ENCODE measurements around the gene TMEM17.
"Not testable (repeated sequence)": the region's sequence is repeated elsewhere in the genome, so short reads cannot be mapped to it uniquely, and the experiment has no call there.

- TF ChIP-seq CTCF (IDR thresholded peaks at IDR 0.05; ENCODE audit: insufficient read depth, low read length); POLR2AphosphoS5 (IDR thresholded peaks at IDR 0.05; ENCODE audit: low read depth); SPI1 (IDR thresholded peaks at IDR 0.05; ENCODE audit: borderline replicate concordance, low read depth); GABPA (IDR thresholded peaks at IDR 0.05; ENCODE audit: low read depth); REST (IDR thresholded peaks at IDR 0.05; ENCODE audit: insufficient replicate concordance, low read depth): not testable (repeated sequence)
Measured at GRCh38 chr2:62521061-62521460, 15.1 kb upstream of the TMEM17 start.

All from HL-60 (cell line).